ENCODE measurements around the gene GRM1.

Gene GRM1

DNA sequence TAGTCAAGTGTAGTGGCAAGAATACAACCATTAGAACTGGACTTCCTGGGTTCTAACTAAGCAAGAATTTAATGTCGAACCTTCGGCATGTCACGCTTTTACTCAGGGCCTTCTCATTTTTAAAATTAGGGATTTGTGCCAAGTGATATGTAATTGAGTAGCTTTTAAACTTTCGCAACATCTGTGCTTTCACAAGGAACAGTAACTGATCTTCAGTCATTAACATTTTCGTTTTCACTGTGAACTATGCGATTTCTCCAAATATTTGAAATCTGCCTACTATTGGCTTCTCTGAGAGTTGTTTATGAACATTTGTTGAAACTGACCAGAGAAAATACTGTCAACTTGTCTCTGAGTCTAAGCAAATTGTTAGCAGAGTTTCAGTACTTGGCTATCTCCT lies 27.6 kb downstream of the GRM1 start:
- H3K27ac ChIP-seq (replicated peaks) = no peak overlapping the region
- no peak overlapping the region for H3K4me3 ChIP-seq (replicated peaks; ENCODE audit: insufficient read depth, low read length)
- no peak for DNase-seq (ENCODE audit: low read depth in 1 of 2, low spot score in 1 of 2)
- no peaks in the 10 kb centered on the region for H3K27me3 ChIP-seq (ENCODE audit: insufficient read depth, poor library complexity, severe bottlenecking)
- TF ChIP-seq SPI1 (IDR thresholded peaks at IDR 0.05; ENCODE audit: borderline replicate concordance, low read depth) = no peak
- TF ChIP-seq, protein P1, sequence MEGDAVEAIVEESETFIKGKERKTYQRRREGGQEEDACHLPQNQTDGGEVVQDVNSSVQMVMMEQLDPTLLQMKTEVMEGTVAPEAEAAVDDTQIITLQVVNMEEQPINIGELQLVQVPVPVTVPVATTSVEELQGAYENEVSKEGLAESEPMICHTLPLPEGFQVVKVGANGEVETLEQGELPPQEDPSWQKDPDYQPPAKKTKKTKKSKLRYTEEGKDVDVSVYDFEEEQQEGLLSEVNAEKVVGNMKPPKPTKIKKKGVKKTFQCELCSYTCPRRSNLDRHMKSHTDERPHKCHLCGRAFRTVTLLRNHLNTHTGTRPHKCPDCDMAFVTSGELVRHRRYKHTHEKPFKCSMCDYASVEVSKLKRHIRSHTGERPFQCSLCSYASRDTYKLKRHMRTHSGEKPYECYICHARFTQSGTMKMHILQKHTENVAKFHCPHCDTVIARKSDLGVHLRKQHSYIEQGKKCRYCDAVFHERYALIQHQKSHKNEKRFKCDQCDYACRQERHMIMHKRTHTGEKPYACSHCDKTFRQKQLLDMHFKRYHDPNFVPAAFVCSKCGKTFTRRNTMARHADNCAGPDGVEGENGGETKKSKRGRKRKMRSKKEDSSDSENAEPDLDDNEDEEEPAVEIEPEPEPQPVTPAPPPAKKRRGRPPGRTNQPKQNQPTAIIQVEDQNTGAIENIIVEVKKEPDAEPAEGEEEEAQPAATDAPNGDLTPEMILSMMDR (IDR thresholded peaks at IDR 0.05; ENCODE audit: insufficient read depth, low read length) = no peak

DNA sequence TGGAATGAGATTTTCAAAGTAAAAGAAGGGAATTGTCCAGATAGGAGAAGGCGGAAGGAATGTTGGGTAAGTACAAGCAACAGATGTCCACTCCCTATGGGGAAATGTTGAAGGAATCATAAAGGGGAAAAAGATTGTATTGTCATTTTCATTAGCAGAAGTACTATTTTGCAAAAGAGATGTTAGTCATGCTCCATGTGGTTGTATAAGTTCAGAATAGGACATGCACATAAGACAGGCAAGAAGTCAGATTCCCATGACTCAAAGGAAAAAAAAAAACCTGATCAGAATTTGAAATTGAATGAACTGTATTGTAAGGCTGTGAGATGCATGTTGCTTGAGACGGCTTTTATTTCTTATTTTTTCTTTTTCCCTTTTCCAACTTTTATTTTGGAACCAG lies 36.8 kb downstream of the GRM1 start:
- no peak overlapping the region for H3K27ac ChIP-seq (replicated peaks)
- TF ChIP-seq SPI1 (IDR thresholded peaks at IDR 0.05; ENCODE audit: borderline replicate concordance, low read depth) (no peak), GABPA (IDR thresholded peaks at IDR 0.05; ENCODE audit: low read depth) (no peak), POLR2AphosphoS5 (IDR thresholded peaks at IDR 0.05; ENCODE audit: low read depth) (no peak)
- TF ChIP-seq, protein P1 (IDR thresholded peaks at IDR 0.05; ENCODE audit: insufficient read depth, low read length) = no peak
- TF ChIP-seq, protein P2, sequence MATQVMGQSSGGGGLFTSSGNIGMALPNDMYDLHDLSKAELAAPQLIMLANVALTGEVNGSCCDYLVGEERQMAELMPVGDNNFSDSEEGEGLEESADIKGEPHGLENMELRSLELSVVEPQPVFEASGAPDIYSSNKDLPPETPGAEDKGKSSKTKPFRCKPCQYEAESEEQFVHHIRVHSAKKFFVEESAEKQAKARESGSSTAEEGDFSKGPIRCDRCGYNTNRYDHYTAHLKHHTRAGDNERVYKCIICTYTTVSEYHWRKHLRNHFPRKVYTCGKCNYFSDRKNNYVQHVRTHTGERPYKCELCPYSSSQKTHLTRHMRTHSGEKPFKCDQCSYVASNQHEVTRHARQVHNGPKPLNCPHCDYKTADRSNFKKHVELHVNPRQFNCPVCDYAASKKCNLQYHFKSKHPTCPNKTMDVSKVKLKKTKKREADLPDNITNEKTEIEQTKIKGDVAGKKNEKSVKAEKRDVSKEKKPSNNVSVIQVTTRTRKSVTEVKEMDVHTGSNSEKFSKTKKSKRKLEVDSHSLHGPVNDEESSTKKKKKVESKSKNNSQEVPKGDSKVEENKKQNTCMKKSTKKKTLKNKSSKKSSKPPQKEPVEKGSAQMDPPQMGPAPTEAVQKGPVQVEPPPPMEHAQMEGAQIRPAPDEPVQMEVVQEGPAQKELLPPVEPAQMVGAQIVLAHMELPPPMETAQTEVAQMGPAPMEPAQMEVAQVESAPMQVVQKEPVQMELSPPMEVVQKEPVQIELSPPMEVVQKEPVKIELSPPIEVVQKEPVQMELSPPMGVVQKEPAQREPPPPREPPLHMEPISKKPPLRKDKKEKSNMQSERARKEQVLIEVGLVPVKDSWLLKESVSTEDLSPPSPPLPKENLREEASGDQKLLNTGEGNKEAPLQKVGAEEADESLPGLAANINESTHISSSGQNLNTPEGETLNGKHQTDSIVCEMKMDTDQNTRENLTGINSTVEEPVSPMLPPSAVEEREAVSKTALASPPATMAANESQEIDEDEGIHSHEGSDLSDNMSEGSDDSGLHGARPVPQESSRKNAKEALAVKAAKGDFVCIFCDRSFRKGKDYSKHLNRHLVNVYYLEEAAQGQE (IDR thresholded peaks at IDR 0.05; ENCODE audit: insufficient replicate concordance, low read depth) = no peak
- no peaks in the 10 kb centered on the region for H3K27me3 ChIP-seq (ENCODE audit: insufficient read depth, poor library complexity, severe bottlenecking)
- DNase-seq (ENCODE audit: low read depth in 1 of 2, low spot score in 1 of 2) = no peak
- no peak overlapping the region for H3K4me3 ChIP-seq (replicated peaks; ENCODE audit: insufficient read depth, low read length)

DNA sequence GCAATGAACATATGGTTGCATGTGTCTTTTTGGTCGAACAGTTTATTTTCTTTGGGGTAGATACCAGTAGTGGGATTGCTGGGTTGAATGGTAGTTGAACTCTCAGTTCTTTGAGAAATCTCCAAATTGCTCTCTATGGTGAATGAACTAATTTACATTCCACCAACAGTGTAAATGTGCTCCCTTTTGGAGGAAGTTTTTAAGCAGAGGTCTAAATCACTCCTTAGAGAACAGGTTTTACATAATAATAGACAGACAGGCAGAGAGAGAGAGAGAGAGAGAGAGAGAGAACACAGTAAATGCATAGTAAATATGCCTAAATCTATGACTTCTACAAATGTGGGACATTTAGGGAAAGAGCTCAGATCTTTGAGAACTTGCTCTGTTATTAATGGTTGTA lies 37.6 kb downstream of the GRM1 start:
- Histone ChIP-seq H3K27ac (replicated peaks) (no peak overlapping the region), H3K27me3 (ENCODE audit: insufficient read depth, poor library complexity, severe bottlenecking) (no peaks in the 10 kb centered on the region), H3K4me3 (replicated peaks; ENCODE audit: insufficient read depth, low read length) (no peak overlapping the region)
- TF ChIP-seq, protein P2 (IDR thresholded peaks at IDR 0.05; ENCODE audit: insufficient replicate concordance, low read depth) = no peak
- TF ChIP-seq GABPA (IDR thresholded peaks at IDR 0.05; ENCODE audit: low read depth) (no peak), POLR2AphosphoS5 (IDR thresholded peaks at IDR 0.05; ENCODE audit: low read depth) (no peak), SPI1 (IDR thresholded peaks at IDR 0.05; ENCODE audit: borderline replicate concordance, low read depth) (no peak)
- TF ChIP-seq, protein P1 (IDR thresholded peaks at IDR 0.05; ENCODE audit: insufficient read depth, low read length) = no peak
- DNase-seq (ENCODE audit: low read depth in 1 of 2, low spot score in 1 of 2) = no peak

DNA sequence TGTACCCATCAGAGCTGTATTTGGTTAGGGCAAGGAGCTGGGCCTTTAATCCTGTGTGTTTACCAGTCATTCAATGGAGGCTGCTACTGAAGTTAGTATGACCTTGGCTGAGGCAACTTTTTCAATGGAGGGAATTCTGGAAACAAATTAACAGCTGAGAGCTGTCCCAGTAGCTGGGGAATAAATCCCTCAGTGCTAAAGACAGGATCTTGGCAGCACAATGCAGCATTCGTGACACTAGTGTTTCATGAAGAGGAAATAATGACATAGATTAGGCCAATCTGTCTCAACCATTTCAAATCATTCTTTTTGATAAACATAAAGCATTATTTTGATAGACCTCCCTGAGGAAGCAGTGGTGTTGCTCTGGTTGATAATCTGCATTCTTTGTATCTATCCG lies 42.9 kb downstream of the GRM1 start:
- H3K4me3 ChIP-seq (replicated peaks; ENCODE audit: insufficient read depth, low read length) = no peak overlapping the region
- H3K27me3 ChIP-seq (ENCODE audit: insufficient read depth, poor library complexity, severe bottlenecking) = no peaks in the 10 kb centered on the region
- no peak for DNase-seq (ENCODE audit: low read depth in 1 of 2, low spot score in 1 of 2)
- no peak for TF ChIP-seq GABPA (IDR thresholded peaks at IDR 0.05; ENCODE audit: low read depth)
- no peak for TF ChIP-seq POLR2AphosphoS5 (IDR thresholded peaks at IDR 0.05; ENCODE audit: low read depth)
- TF ChIP-seq SPI1 (IDR thresholded peaks at IDR 0.05; ENCODE audit: borderline replicate concordance, low read depth) = no peak
- TF ChIP-seq, protein P2 (IDR thresholded peaks at IDR 0.05; ENCODE audit: insufficient replicate concordance, low read depth) = no peak
- TF ChIP-seq, protein P1 (IDR thresholded peaks at IDR 0.05; ENCODE audit: insufficient read depth, low read length) = no peak
- H3K27ac ChIP-seq (replicated peaks) = no peak overlapping the region

All from HL-60 (cell line).